ENCODE results near the gene FMNL2. TPM values are rescaled to one million over a fixed set of nuclear protein-coding genes. Genes with fewer than 3 reads are reported as not detected.

Gene FMNL2
- total RNA-seq, 1 experiment from 2014 or later: 33.6 TPM

DNA sequence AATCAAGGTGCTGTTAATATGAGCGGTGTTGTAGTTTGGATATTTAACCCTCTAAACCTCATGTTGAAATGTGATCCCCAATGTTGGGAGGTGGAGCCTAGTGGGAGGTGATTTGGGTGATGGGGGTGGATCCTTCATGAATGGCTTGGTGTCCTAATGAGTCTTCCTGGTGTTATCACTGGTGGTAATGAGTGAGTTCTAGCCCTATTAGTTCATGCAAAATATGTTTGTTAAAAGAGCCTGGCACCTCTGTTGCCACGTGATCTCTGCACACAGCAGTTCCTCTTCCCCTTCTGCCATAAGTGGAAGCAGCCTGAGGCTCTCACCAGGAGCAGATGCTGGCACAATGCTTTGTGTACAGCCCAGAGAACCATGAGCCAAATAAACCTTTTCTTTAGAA, 158.4 kb downstream of the FMNL2 start:
- Histone ChIP-seq H3K27me3 (ENCODE audit: insufficient read depth, low read length) (no peaks in the 10 kb centered on the region), H3K14ac (ENCODE audit: insufficient read depth, low read length) (no peak overlapping the region), H3K9me3 (ENCODE audit: control insufficient read depth, low read depth, low read length) (no peaks in the 10 kb centered on the region), H4K8ac (replicated peaks; ENCODE audit: insufficient read length, low read depth, low read length) (no peak overlapping the region), H3K4me2 (ENCODE audit: insufficient read depth, insufficient read length, low read length) (peak overlapping the region; percentile 4), H3K27ac (ENCODE audit: insufficient read length, low read depth, low read length) (no peak overlapping the region), H3K79me2 (ENCODE audit: insufficient read depth, low read length) (peaks cover 5% of the 10 kb centered on the region; the same call in 1 of the 2 replicates), H2BK120ac (ENCODE audit: low read depth, low read length, poor library complexity, severe bottlenecking) (no peak overlapping the region), H2BK15ac (ENCODE audit: low read depth, low read length) (no peak overlapping the region), H3T11ph (ENCODE audit: low read length) (no peak overlapping the region), H4K20me1 (ENCODE audit: control insufficient read depth, insufficient read depth, insufficient read length) (no peaks in the 10 kb centered on the region), H3K56ac (ENCODE audit: insufficient read length, low read depth, low read length) (no peak overlapping the region), H3K9ac (ENCODE audit: extremely low read depth, insufficient read length, low read length) (no peak overlapping the region), H2AK5ac (ENCODE audit: insufficient read length, low read length) (no peak overlapping the region), H3K4me1 (ENCODE audit: insufficient read depth, low read length) (peaks cover 10% of the 10 kb centered on the region), H2BK12ac (ENCODE audit: insufficient read length, low read depth, low read length) (no peak overlapping the region), H2BK5ac (ENCODE audit: insufficient read length, low read length) (no peak overlapping the region), H4K5ac (ENCODE audit: insufficient read length, low read depth, low read length) (no peak overlapping the region), H2BK20ac (ENCODE audit: low read depth, low read length, poor library complexity, severe bottlenecking) (no peak overlapping the region), H3K4ac (ENCODE audit: low read depth, low read length) (no peak overlapping the region), H2AFZ (ENCODE audit: low read length) (no peak overlapping the region), H4K91ac (ENCODE audit: insufficient read length, low read depth, low read length) (no peak overlapping the region), H3K23me2 (ENCODE audit: insufficient read length, low read depth, low read length, poor library complexity, severe bottlenecking) (no peaks in the 10 kb centered on the region), H3K23ac (ENCODE audit: insufficient read length, low read depth, low read length) (no peak overlapping the region), H3K79me1 (ENCODE audit: insufficient read depth, low read depth, low read length, poor library complexity, severe bottlenecking) (no peaks in the 10 kb centered on the region), H3K18ac (ENCODE audit: insufficient read length, low read depth, low read length) (no peak overlapping the region)
- Mint-ChIP-seq H3K36me3 (ENCODE audit: insufficient read depth in 1 of 3, low read depth in 3 of 3) (peaks cover 0 to 12% (median 6%) of the 10 kb centered on the region in 3 experiments; a peak in 4 of 7 replicates), H3K4me1 (peaks cover 58 to 61% of the 10 kb centered on the region in 2 experiments), H3K27ac (peak overlapping the region; percentile 41 to 97 (median 77)), H3K4me3 (peak overlapping the region in 1 of 2 experiments; percentile 61; a peak in 3 of 5 replicates), H3K27me3 (ENCODE audit: low read depth) (no peaks in the 10 kb centered on the region), H3K9me3 (peaks cover 10 to 12% of the 10 kb centered on the region in 2 experiments)
- TF ChIP-seq, protein P1, sequence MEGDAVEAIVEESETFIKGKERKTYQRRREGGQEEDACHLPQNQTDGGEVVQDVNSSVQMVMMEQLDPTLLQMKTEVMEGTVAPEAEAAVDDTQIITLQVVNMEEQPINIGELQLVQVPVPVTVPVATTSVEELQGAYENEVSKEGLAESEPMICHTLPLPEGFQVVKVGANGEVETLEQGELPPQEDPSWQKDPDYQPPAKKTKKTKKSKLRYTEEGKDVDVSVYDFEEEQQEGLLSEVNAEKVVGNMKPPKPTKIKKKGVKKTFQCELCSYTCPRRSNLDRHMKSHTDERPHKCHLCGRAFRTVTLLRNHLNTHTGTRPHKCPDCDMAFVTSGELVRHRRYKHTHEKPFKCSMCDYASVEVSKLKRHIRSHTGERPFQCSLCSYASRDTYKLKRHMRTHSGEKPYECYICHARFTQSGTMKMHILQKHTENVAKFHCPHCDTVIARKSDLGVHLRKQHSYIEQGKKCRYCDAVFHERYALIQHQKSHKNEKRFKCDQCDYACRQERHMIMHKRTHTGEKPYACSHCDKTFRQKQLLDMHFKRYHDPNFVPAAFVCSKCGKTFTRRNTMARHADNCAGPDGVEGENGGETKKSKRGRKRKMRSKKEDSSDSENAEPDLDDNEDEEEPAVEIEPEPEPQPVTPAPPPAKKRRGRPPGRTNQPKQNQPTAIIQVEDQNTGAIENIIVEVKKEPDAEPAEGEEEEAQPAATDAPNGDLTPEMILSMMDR (conservative IDR thresholded peaks at IDR 0.05): no peak
- DNase-seq: no peak
- WGBS (ENCODE audit: extremely low coverage, insufficient read length, low lambda C conversion rate): no CpG with 5 or more reads among the region's 2 CpGs

Measured in H9 (cell line).